SU-DHL-6 (cell line): ENCODE results near the gene PHACTR1.

Source experiments
- H2AFZ ChIP-seq: fragments of 200-600 bp; sonication (generic); 2 replicates; pipeline ENCODE4 v1.6.1; 2014; ENCODE audit warnings: low read depth, mild to moderate bottlenecking, moderate library complexity, mixed read lengths, antibody characterized with exemption, low read length; ENCODE audit not compliant: severe bottlenecking
- H3F3A ChIP-seq: fragments of 200-600 bp; shearing (Covaris generic); 2 replicates; pipeline ENCODE4 v1.6.0; 2016; ENCODE audit warnings: antibody characterized with exemption, mild to moderate bottlenecking; ENCODE audit not compliant: insufficient read depth
- H3K27ac ChIP-seq: fragments of 200-600 bp; sonication (generic); 2 replicates; pipeline ENCODE4 v1.5.1; 2016; ENCODE audit warnings: low read depth, mild to moderate bottlenecking, low read length, moderate library complexity, mixed read lengths
- H3K27me3 ChIP-seq: fragments of 200-600 bp; sonication (generic), shearing (Covaris generic); 2 replicates; pipeline ENCODE4 v1.6.0; 2014; ENCODE audit warnings: mild to moderate bottlenecking, low read length
- H3K36me3 ChIP-seq: fragments of 200-600 bp; sonication (generic); 2 replicates; pipeline ENCODE4 v1.6.1; 2014; ENCODE audit warnings: mild to moderate bottlenecking, low read length, mixed read lengths
- H3K4me2 ChIP-seq: fragments of 300-600, 200-600 bp; shearing (Covaris generic), sonication (generic); 2 replicates; pipeline ENCODE4 v1.6.0; 2014; ENCODE audit warnings: low read length, low read depth, mild to moderate bottlenecking; ENCODE audit not compliant: poor library complexity, severe bottlenecking
- H3K4me3 ChIP-seq: fragments of 200-600 bp; sonication (generic); 2 replicates; pipeline ENCODE4 v1.5.1; 2014; ENCODE audit warnings: antibody characterized with exemption, low read length, mild to moderate bottlenecking, mixed read lengths; ENCODE audit not compliant: insufficient read depth, poor library complexity, severe bottlenecking
- H3K79me2 ChIP-seq: fragments of 200-600 bp; sonication (generic); 2 replicates; pipeline ENCODE4 v1.6.1; 2014; ENCODE audit warnings: mild to moderate bottlenecking, low read length, moderate library complexity; ENCODE audit not compliant: insufficient read depth
- H3K9ac ChIP-seq: fragments of 200-600 bp; sonication (generic); 2 replicates; pipeline ENCODE4 v1.7.0; 2014; ENCODE audit warnings: mild to moderate bottlenecking, low read length
- H3K9me2 ChIP-seq: fragments of 200-600 bp; sonication (generic); replicated peaks from 2 replicates; pipeline ENCODE4 v1.6.1; 2014; ENCODE audit warnings: low read length; ENCODE audit not compliant: insufficient read depth
- H3K9me3 ChIP-seq: fragments of 200-600 bp; sonication (generic); 2 replicates; pipeline ENCODE4 v1.6.1; 2014; ENCODE audit warnings: low read length, mixed read lengths; ENCODE audit not compliant: insufficient read depth
- H4K20me1 ChIP-seq: fragments of 200-600 bp; sonication (generic); 2 replicates; pipeline ENCODE4 v1.6.1; 2014; ENCODE audit warnings: low read depth, mild to moderate bottlenecking, antibody characterized with exemption, low read length, moderate library complexity, mixed read lengths
- EZH2phosphoT487 ChIP-seq: fragments of 200-600 bp; sonication (generic), shearing (Covaris generic); conservative IDR thresholded peaks from 2 replicates; pipeline ENCODE4 v1.6.1; 2018; ENCODE audit warnings: mild to moderate bottlenecking, antibody characterized with exemption, low read length, moderate library complexity, mixed read lengths
- TF ChIP-seq, protein P1 (sequence below): fragments of 200-600 bp; sonication (generic); IDR thresholded peaks from one replicate; pipeline ENCODE4 v1.5.1; 2017; ENCODE audit warnings: antibody characterized with exemption, mild to moderate bottlenecking, low read length, moderate library complexity; ENCODE audit not compliant: insufficient read depth, poor library complexity, severe bottlenecking

The PHACTR1 gene

DNA sequence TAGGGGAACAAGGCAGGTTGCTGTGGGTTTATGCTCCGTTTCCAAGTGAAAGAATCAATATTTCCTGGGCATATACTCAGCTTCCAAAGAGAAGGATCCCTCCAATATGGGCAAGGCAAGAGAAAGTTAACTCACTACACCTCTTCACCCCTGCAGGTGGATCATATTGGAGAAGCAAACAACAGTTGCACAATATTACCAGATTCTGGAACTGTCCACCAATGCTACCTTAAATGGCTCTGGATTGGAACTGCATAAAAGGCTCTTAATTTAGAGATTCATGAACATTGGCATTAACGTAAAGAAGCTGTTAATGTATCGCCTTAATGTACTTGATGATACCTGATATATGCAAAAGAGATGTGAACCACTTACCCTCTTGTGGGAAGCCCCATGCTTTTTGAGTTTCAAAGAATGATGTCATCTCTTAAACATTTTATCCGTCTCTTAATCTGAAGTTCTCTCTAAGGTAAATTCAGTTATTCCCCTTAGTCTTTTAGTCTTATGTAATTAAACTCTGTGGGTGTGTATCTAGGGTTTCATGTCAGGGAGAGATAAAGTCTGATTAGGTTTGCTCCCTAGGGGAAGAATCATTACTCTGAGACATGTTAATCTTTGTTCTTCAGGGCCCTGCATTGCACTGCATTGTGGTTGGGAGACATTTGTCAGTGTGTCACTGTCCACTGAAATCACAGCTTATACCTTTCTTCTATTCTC, 99.5 kb downstream of the PHACTR1 start:
- no peaks in the 10 kb centered on the region for H3K9me3 ChIP-seq
- H4K20me1 ChIP-seq, result no peaks in the 10 kb centered on the region
- no peaks in the 10 kb centered on the region for H3K9me2 ChIP-seq
- no peak overlapping the region for H3K9ac ChIP-seq
- TF ChIP-seq, protein P1, sequence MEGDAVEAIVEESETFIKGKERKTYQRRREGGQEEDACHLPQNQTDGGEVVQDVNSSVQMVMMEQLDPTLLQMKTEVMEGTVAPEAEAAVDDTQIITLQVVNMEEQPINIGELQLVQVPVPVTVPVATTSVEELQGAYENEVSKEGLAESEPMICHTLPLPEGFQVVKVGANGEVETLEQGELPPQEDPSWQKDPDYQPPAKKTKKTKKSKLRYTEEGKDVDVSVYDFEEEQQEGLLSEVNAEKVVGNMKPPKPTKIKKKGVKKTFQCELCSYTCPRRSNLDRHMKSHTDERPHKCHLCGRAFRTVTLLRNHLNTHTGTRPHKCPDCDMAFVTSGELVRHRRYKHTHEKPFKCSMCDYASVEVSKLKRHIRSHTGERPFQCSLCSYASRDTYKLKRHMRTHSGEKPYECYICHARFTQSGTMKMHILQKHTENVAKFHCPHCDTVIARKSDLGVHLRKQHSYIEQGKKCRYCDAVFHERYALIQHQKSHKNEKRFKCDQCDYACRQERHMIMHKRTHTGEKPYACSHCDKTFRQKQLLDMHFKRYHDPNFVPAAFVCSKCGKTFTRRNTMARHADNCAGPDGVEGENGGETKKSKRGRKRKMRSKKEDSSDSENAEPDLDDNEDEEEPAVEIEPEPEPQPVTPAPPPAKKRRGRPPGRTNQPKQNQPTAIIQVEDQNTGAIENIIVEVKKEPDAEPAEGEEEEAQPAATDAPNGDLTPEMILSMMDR, result no peak
- TF ChIP-seq EZH2phosphoT487, result 0 out of 2 replicates have a peak, but pooled peaks have one; percentile 41
- no peaks in the 10 kb centered on the region for H3K27me3 ChIP-seq
- no peak overlapping the region for H3K27ac ChIP-seq
- H3F3A ChIP-seq, result no peaks in the 10 kb centered on the region
- no peaks in the 10 kb centered on the region for H3K79me2 ChIP-seq
- no peak overlapping the region for H2AFZ ChIP-seq
- H3K4me2 ChIP-seq, result no peak overlapping the region
- H3K4me3 ChIP-seq, result no peak overlapping the region
- H3K36me3 ChIP-seq, result no peaks in the 10 kb centered on the region

GRCh38 chr6:12818324-12818723, 101.8 kb downstream of the PHACTR1 start:
- Histone ChIP-seq H2AFZ (no peak overlapping the region), H3K79me2 (no peaks in the 10 kb centered on the region), H3K27me3 (no peaks in the 10 kb centered on the region), H3K9me2 (no peaks in the 10 kb centered on the region), H3K27ac (no peak overlapping the region), H3F3A (no peaks in the 10 kb centered on the region), H3K36me3 (no peaks in the 10 kb centered on the region), H3K9ac (no peak overlapping the region), H4K20me1 (no peaks in the 10 kb centered on the region), H3K4me2 (no peak overlapping the region), H3K9me3 (no peaks in the 10 kb centered on the region), H3K4me3 (no peak overlapping the region)
- no peak for TF ChIP-seq EZH2phosphoT487
- TF ChIP-seq, protein P1, result no peak

DNA sequence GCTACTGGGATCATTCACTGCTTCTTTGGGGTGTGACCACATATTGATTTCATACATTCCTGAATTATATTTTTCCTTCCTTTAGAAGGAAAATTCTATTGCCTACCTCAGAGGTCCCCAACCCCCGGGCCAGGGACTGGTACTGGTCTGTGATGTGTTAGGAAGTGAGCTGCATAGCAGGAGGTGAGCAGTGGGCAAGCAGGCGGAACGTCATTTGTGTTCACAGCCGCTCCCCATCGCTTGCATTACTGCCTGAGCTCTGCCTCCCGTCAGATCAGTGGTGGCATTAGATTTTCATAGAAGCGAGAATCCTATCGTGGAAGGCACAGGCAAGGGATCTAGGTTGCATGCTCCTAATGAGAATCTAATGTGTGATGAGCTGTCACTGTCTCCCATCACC, 107.3 kb downstream of the PHACTR1 start:
- no peaks in the 10 kb centered on the region for H3K27me3 ChIP-seq
- no peaks in the 10 kb centered on the region for H3K9me2 ChIP-seq
- no peak overlapping the region for H3K4me2 ChIP-seq
- H3K4me3 ChIP-seq, result no peak overlapping the region
- no peak for TF ChIP-seq EZH2phosphoT487
- TF ChIP-seq, protein P1, result no peak
- no peak overlapping the region for H2AFZ ChIP-seq
- no peak overlapping the region for H3K9ac ChIP-seq
- H3F3A ChIP-seq, result no peaks in the 10 kb centered on the region
- H3K27ac ChIP-seq, result no peak overlapping the region
- no peaks in the 10 kb centered on the region for H4K20me1 ChIP-seq
- no peaks in the 10 kb centered on the region for H3K36me3 ChIP-seq
- no peaks in the 10 kb centered on the region for H3K9me3 ChIP-seq
- no peaks in the 10 kb centered on the region for H3K79me2 ChIP-seq
